Activated naive CD4-positive, alpha-beta T cell treated with anti-CD3 and anti-CD28 coated beads, Interleukin-2, amount 10 ng/mL, durations not matched to agents 7 days and 5 days (primary cell): ENCODE measurements around the gene CACNG1.
"Not testable (repeated sequence)": the region's sequence is repeated elsewhere in the genome, so short reads cannot be mapped to it uniquely, and the experiment has no call there.

ENCODE experiments used
- CTCF ChIA-PET: fragments of 350-600 bp; sonication (Branson Sonifier 250); formaldehyde crosslinking; loops from one replicate; lab custom pipeline; 2021; ENCODE audit warnings: antibody characterized with exemption; lab: Charles Lee
- DNase-seq: peaks from one replicate; pipeline ENCODE4 v3.0.0-alpha.2; 2020
- H3K27ac Mint-ChIP-seq: one replicate; pipeline ENCODE4 v1.8.0; 2021; ENCODE audit warnings: mild to moderate bottlenecking, moderate library complexity, mixed read lengths
- H3K27me3 Mint-ChIP-seq: one replicate; pipeline ENCODE4 v1.8.0; 2021; ENCODE audit warnings: mild to moderate bottlenecking, mixed read lengths
- H3K36me3 Mint-ChIP-seq: one replicate; pipeline ENCODE4 v1.8.0; 2021; ENCODE audit warnings: mixed read lengths
- H3K4me1 Mint-ChIP-seq: one replicate; pipeline ENCODE4 v1.8.0; 2021; ENCODE audit warnings: mixed read lengths
- H3K4me3 Mint-ChIP-seq: one replicate; pipeline ENCODE4 v1.8.0; 2021; ENCODE audit warnings: mild to moderate bottlenecking, moderate library complexity, mixed read lengths
- H3K9me3 Mint-ChIP-seq: one replicate; pipeline ENCODE4 v1.8.0; 2021; ENCODE audit warnings: mixed read lengths

CACNG1 gene

GRCh38 chr17:67092710-67093109, 48.4 kb downstream of the CACNG1 start:
- not testable (repeated sequence) for H3K27ac Mint-ChIP-seq, H3K27me3 Mint-ChIP-seq, H3K4me1 Mint-ChIP-seq, H3K4me3 Mint-ChIP-seq, H3K9me3 Mint-ChIP-seq, DNase-seq
- peaks cover 42% of the 10 kb centered on the region for H3K36me3 Mint-ChIP-seq
- CTCF ChIA-PET: interaction anchor here (0.9 kb wide), 1 partner anchor 11 kb away, joined by 3 read pairs; no protein-coding TSS in a partner anchor

DNA sequence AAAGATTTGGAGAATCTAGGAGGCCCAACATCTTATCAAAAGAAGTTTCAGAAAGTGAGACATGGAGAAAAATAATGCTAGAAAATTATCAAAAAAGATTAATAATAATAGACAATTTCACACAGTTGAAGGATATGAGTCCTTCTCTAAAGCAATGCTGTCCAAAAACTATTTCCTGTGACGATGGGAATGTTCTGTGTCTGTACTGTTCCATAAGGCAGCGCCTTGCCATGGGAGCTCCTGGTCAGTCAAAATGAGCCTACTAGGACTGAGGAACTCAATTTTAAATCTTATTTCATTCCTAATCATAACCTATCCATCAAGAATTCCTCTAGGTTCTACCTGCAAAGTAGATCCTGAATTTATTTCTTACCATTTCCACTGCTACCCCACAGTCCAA, 49.0 kb downstream of the CACNG1 start:
- no peaks in the 10 kb centered on the region for H3K9me3 Mint-ChIP-seq
- DNase-seq: no peak
- H3K36me3 Mint-ChIP-seq: peaks cover 43% of the 10 kb centered on the region
- no peak overlapping the region for H3K27ac Mint-ChIP-seq
- peaks cover 3% of the 10 kb centered on the region for H3K4me1 Mint-ChIP-seq
- CTCF ChIA-PET: interaction anchor here (0.9 kb wide), 1 partner anchor 11 kb away, joined by 3 read pairs; no protein-coding TSS in a partner anchor
- H3K4me3 Mint-ChIP-seq: no peak overlapping the region
- H3K27me3 Mint-ChIP-seq: no peaks in the 10 kb centered on the region

GRCh38 chr17:67095291-67095690, 50.9 kb downstream of the CACNG1 start:
- H3K4me3 Mint-ChIP-seq, H3K27ac Mint-ChIP-seq: not testable (repeated sequence)

GRCh38 chr17:67095803-67096202, 51.4 kb downstream of the CACNG1 start:
- no peak overlapping the region for H3K4me3 Mint-ChIP-seq
- no peak overlapping the region for H3K27ac Mint-ChIP-seq
- peaks cover 39% of the 10 kb centered on the region for H3K36me3 Mint-ChIP-seq
- DNase-seq: no peak
- H3K27me3 Mint-ChIP-seq: no peaks in the 10 kb centered on the region
- CTCF ChIA-PET: no interaction called here
- peaks cover 3% of the 10 kb centered on the region for H3K4me1 Mint-ChIP-seq
- H3K9me3 Mint-ChIP-seq: no peaks in the 10 kb centered on the region

More at GRCh38 chr17:67095291-67095690, 50.9 kb downstream of the CACNG1 start:
- DNase-seq, CTCF ChIA-PET, H3K4me1 Mint-ChIP-seq, H3K27me3 Mint-ChIP-seq, H3K9me3 Mint-ChIP-seq: not testable (repeated sequence)
- H3K36me3 Mint-ChIP-seq: peaks cover 41% of the 10 kb centered on the region

GRCh38 chr17:67096609-67097008, 52.3 kb downstream of the CACNG1 start:
- Mint-ChIP-seq H3K4me1 (peaks cover 3% of the 10 kb centered on the region), H3K27me3 (no peaks in the 10 kb centered on the region), H3K4me3 (no peak overlapping the region), H3K27ac (no peak overlapping the region), H3K9me3 (no peaks in the 10 kb centered on the region), H3K36me3 (peaks cover 43% of the 10 kb centered on the region)
- no peak for DNase-seq
- CTCF ChIA-PET: no interaction called here

- CTCF ChIA-PET: no interaction called here
- no peak for DNase-seq
- no peaks in the 10 kb centered on the region for H3K9me3 Mint-ChIP-seq
- H3K4me1 Mint-ChIP-seq: peaks cover 3% of the 10 kb centered on the region
- H3K27me3 Mint-ChIP-seq: no peaks in the 10 kb centered on the region
- no peak overlapping the region for H3K27ac Mint-ChIP-seq
- H3K36me3 Mint-ChIP-seq: peaks cover 52% of the 10 kb centered on the region
- no peak overlapping the region for H3K4me3 Mint-ChIP-seq
Measured at GRCh38 chr17:67098006-67098405, 53.7 kb downstream of the CACNG1 start.

DNA sequence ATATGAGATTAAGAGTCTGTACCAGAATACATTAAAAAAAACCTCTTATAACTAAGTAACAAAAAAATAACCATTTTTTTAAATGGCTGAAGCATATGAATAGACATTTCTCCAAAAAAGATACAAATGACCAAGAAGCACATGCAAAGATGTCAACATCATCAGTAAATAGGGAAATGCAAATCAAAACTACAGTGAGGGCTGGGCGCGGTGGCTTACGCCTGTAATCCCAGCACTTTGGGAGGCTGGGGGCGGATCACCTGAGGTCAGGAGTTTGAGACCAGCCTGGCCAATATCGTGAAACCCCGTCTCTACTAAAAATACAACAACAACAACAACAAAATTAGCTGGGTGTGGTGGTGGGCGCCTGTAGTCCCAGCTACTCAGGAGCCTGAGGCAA, 60.3 kb downstream of the CACNG1 start:
- H3K27me3 Mint-ChIP-seq, DNase-seq, H3K4me1 Mint-ChIP-seq, H3K9me3 Mint-ChIP-seq, H3K4me3 Mint-ChIP-seq, H3K27ac Mint-ChIP-seq, CTCF ChIA-PET: not testable (repeated sequence)
- peaks cover 60% of the 10 kb centered on the region for H3K36me3 Mint-ChIP-seq

GRCh38 chr17:67105213-67105612, 60.9 kb downstream of the CACNG1 start:
- H3K36me3 Mint-ChIP-seq: peaks cover 59% of the 10 kb centered on the region
- no peak for DNase-seq
- H3K27ac Mint-ChIP-seq: no peak overlapping the region

More at GRCh38 chr17:67105213-67105612, 60.9 kb downstream of the CACNG1 start:
- Mint-ChIP-seq H3K27me3 (no peaks in the 10 kb centered on the region), H3K4me3 (no peak overlapping the region), H3K9me3 (no peaks in the 10 kb centered on the region), H3K4me1 (no peaks in the 10 kb centered on the region)
- CTCF ChIA-PET: no interaction called here
